GM21447 (cell line): ENCODE data around the gene SSR2.
A peak's percentile ranks its signal among the peaks of the same experiment; 100 is the strongest.
"Not testable (repeated sequence)": the region's sequence is repeated elsewhere in the genome, so short reads cannot be mapped to it uniquely, and the experiment has no call there.

Source experiments
- ATAC-seq: cut with Tn5 transposase; IDR thresholded peaks from one replicate; pipeline ENCODE4 v1.9.1; 2021; ENCODE audit not compliant: unreplicated experiment

The SSR2 gene

GRCh38 chr1:155996166-155996565 is 24.6 kb downstream of the SSR2 start:
- no peak for ATAC-seq

GRCh38 chr1:155993595-155993994 is 27.2 kb downstream of the SSR2 start:
- no peak for ATAC-seq

- no peak for ATAC-seq
Observed at GRCh38 chr1:155990005-155990739, 30.6 kb downstream of the SSR2 start.

- ATAC-seq: no peak
Observed at GRCh38 chr1:155989242-155990004, 31.3 kb downstream of the SSR2 start.

GRCh38 chr1:155984903-155985645 is 35.7 kb downstream of the SSR2 start:
- not testable (repeated sequence) for ATAC-seq

GRCh38 chr1:155984341-155984740 is 36.4 kb downstream of the SSR2 start:
- no peak for ATAC-seq

- ATAC-seq: no peak
Observed at GRCh38 chr1:155983191-155984024, 37.3 kb downstream of the SSR2 start.

- ATAC-seq: no peak
Observed at GRCh38 chr1:155982106-155982505, 38.6 kb downstream of the SSR2 start.

GRCh38 chr1:155981266-155982088 is 39.3 kb downstream of the SSR2 start:
- no peak for ATAC-seq

- ATAC-seq: no peak
Observed at GRCh38 chr1:155979597-155980343, 41.0 kb downstream of the SSR2 start.

GRCh38 chr1:155978973-155979429 is 41.8 kb downstream of the SSR2 start:
- no peak for ATAC-seq

- peak; percentile 45 for ATAC-seq
Observed at GRCh38 chr1:155978325-155978972, 42.3 kb downstream of the SSR2 start, which contains the start of gene ARHGEF2. TSS of gene ARHGEF2 (minus strand) at chr1:155978547. CDS start at chr1:155978427, 120 bp downstream.

- ATAC-seq: no peak
Observed at GRCh38 chr1:155977690-155978324, 42.9 kb downstream of the SSR2 start.

GRCh38 chr1:155976913-155977689 is 43.6 kb downstream of the SSR2 start:
- no peak for ATAC-seq

- no peak for ATAC-seq
Observed at GRCh38 chr1:155976062-155976912, 44.5 kb downstream of the SSR2 start.

GRCh38 chr1:155975375-155976061 is 45.2 kb downstream of the SSR2 start:
- no peak for ATAC-seq
